ENCODE data around the gene SORL1. TPM values are rescaled to one million over a fixed set of nuclear protein-coding genes. Genes with fewer than 3 reads are reported as not detected.
A peak's percentile ranks its signal among the peaks of the same experiment; 100 is the strongest.
"Not testable (repeated sequence)": the region's sequence is repeated elsewhere in the genome, so short reads cannot be mapped to it uniquely, and the experiment has no call there.

The SORL1 gene
- total RNA-seq, 1 donor from 2014 or later = 4.3 TPM

- DNase-seq (ENCODE audit: low read depth) = peak; percentile 21
Measured at GRCh38 chr11:121478226-121478894, 26.2 kb downstream of the SORL1 start.

- DNase-seq (ENCODE audit: low read depth) = no peak
Measured at GRCh38 chr11:121478895-121479697, 27.0 kb downstream of the SORL1 start.

DNA sequence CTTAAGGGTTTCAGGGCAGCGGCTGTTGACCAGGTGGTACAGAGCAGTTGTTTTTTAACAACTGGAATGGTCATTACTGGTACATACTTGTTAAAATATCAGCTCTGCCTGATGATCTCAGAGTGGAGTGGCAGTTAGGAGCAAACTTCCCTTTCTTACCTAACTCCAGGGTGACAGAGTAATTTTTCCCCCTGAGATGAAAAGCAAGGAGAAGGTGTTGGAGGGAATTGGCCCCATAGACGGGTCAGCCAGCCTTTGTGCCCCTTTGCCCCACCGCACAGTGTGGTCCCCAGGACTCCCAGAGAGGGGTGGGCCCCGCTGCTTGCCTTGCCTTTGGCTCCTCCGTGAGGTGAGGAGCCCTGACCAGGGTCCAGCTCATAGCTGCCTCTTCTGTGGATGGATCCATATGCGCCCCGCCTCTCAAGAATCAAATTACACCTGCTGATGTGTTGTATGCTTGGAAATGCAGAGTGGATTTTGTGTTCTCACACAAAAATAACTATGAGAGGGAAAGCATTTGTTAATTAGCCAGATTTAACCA, 27.7 kb downstream of the SORL1 start:
- no peak for DNase-seq (ENCODE audit: low read depth)

- DNase-seq (ENCODE audit: low read depth) = not testable (repeated sequence)
Measured at GRCh38 chr11:121481484-121482230, 29.5 kb downstream of the SORL1 start.

- DNase-seq (ENCODE audit: low read depth) = no peak
Measured at GRCh38 chr11:121482231-121483129, 30.4 kb downstream of the SORL1 start.

GRCh38 chr11:121483805-121484480, 31.8 kb downstream of the SORL1 start:
- DNase-seq (ENCODE audit: low read depth) = no peak

DNA sequence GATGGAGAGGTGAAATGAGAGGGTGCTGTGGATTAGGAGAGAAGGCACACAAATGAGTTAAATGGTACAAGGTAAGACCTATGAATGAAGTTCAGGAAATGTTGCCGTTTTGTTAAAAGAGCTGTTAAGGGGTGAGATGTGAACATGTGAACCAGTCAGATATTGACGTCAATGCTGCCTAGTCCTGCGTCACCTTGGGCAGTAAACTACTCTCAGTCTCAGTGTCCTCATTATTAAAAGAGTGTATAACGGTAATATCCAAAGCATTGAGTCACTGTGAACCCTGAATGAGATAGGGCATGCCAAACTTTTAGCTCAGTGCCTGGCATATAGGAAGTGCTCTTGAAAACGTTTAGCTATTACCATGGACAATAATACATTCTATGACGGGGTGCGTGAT, 33.1 kb downstream of the SORL1 start:
- DNase-seq (ENCODE audit: low read depth) = no peak

DNA sequence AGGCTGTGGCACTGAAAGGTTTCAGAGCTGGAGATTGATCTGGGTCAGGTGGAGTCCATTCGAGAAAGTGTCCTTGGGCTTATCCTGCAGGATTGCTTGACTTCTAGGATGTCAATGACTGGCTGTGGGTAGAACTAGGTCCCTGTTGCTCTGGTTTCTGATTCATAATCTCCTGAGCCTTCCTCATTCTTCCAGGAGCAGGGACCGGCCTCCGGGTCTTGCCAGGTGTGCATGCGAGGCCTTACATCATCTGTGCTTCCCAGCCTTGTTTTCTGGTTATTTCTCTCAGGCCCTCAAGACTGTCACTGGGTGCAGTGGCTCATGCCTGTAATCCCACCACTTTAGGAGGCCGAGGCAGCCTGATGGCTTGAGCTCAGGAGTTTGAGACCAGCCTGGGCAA, 33.9 kb downstream of the SORL1 start:
- DNase-seq (ENCODE audit: low read depth) = no peak

DNA sequence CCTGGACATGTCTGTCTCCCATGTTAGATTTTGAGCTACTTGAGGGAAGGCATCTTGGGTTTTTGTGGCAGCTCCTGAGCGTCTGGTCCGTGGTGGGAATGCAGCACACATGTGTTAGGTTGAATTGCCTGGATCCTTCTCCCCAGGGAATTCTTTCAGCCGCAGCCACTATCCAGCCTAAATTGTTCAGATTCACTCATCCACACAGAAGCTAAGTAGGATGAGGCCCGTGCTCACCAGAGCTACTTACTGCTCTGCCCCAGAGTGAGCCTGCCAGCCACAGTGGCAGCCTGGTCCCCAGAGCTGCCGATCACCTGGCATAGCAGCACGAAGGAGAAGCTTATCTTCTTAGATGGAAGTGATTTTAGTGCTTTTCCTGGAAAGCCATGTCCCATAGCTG, 35.1 kb downstream of the SORL1 start:
- DNase-seq (ENCODE audit: low read depth) = no peak

GRCh38 chr11:121488170-121488569, 36.1 kb downstream of the SORL1 start:
- no peak for DNase-seq (ENCODE audit: low read depth)

DNA sequence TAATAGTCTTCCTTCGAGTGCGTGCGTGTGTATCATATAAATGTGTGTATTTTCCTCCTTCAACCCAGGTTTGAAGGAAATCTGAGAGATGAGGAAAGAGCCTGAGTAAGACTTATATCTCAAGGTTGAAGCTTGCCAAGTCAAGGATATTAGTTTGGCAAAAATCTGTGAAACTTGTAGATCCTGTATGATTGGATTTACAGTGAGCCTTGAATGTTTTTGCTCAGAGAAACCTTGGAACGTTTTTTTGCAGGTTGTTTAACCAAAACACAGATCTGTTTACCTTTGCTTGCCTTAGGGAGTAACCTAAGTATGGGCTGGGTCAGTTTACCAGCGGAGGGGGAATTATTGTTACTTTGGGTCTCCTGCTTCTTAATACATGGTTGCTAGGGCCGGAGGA, 36.5 kb downstream of the SORL1 start:
- no peak for DNase-seq (ENCODE audit: low read depth)

- DNase-seq (ENCODE audit: low read depth) = no peak
Measured at GRCh38 chr11:121489823-121490222, 37.7 kb downstream of the SORL1 start.

DNA sequence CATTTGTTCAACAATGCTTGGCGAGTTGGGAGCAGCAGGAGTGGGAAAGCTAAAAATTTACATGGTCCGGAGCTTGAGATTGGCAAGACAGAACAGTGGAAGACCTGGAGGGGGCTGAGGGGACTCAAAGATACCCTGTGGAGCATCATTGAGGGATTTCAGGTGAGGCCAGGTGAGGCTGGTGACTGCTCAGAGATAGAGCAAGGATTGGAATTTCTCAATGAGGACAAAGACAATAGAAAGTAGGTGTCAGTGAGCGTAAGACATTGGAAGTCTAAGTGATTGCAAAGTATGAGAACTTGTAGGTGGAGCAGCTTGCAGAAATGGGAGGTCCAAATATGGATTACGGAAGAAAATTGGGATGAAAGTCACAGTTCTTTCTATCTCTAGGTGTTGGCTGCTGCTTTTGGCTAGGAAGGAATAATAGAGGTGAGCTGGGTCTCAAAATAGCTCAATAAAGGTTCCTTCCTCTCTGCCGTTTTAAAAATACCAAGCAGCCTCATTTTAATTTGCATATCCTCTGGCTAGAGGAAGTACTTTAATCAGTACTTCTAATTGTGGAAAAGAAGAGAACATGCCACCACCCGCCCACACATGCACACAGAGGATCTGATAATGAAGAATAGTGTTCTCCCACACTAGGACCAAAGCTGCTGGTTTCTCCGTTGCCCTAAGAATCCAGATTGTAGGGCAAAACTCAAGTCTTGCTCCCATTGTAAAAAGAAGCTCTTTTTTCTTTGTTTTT, 42.4 kb downstream of the SORL1 start:
- DNase-seq (ENCODE audit: low read depth) = no peak

DNA sequence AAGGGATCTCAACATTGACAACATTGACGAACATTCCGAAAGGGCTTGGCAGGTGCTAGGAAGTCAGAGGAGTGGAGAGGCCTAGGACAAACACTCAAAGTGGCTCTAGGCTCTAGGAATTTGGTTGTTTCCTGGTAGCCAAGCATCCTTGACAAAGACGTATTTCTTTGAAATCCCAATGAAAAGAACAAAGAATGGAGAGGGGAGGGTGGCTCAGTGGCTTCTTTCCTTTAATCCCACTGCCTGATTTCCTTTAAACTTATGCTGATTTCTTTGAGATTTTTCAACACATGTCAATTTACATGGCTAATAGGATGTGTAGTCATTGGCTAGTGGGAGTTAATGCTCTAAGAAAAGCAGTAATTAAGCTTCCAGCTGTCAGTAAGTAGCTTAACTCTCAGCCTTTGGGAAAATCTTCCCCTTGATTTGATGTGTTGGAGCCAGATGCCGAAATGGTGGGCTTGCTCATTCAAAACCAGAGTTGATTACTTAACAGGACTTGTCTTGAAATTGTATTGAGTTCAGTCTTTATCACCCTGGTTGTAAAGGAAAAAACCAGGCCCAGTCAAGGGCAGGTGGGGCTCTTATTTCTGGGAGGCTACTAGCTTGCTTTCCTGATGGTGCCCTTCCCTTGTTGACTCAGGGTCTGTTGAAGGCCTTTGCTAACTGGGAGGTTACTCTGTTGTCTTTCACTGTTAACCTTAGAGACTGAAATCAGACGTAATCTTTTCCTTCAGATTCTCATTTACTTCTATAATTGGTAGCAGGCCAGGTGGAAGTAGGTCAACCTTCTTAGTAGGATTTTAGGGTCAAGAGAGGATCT, 45.3 kb downstream of the SORL1 start:
- DNase-seq (ENCODE audit: low read depth) = no peak

DNA sequence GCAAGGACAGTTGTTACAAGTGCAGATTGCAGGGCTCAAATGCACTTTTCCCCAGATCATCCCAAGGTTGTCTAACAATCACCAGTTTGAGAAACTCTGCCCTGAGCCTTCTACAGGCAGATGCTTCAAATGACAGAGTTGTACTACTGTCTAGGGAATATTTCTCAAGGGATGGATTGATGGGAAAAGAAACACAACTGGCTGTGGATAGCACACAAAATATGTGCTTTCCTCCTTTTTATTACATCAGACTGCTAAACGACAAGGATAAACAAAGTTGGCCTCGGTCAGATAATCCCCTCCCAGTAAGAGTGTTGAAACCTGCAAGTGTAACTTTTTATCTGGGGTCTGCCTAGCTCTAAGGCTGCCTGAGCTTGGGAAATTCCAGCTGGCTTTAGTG, 47.3 kb downstream of the SORL1 start:
- no peak for DNase-seq (ENCODE audit: low read depth)

GRCh38 chr11:121500275-121500674, 48.2 kb downstream of the SORL1 start:
- no peak for DNase-seq (ENCODE audit: low read depth)

DNA sequence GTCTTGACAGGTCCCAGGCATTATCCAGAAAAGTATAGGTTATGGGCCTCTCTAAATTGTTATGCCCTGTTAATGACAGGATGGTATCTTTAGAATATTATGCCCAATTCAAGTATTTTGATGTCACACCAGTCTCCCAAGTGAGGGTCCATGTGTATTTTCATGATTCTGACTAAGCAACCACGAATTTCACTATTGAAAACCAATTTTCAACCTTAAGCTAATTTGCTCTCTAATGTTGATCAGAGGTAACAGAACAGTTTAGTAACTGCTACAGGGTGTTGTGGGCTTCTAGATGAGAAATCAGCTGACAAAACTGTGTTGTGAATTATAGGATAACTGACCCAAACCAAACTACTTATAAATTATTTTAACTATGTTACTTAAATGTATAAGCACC, 48.6 kb downstream of the SORL1 start:
- DNase-seq (ENCODE audit: low read depth) = no peak

- DNase-seq (ENCODE audit: low read depth) = no peak
Measured at GRCh38 chr11:121503051-121503450, 50.9 kb downstream of the SORL1 start.

- not testable (repeated sequence) for DNase-seq (ENCODE audit: low read depth)
Measured at GRCh38 chr11:121506237-121506636, 54.1 kb downstream of the SORL1 start.

All from renal cortical epithelial cell (primary cell).